MM.1S (cell line): ENCODE data around the gene IL18BP.

Source experiments
- CTCF ChIP-seq: fragments of 300-600 bp; sonication (generic); IDR thresholded peaks from 2 replicates; pipeline ENCODE4 v1.5.1; 2016; ENCODE audit warnings: antibody characterized with exemption, low read length, mixed read lengths
- EZH2 ChIP-seq: fragments of 300-600 bp; sonication (generic); optimal IDR thresholded peaks from 2 replicates; pipeline ENCODE3; 2017; ENCODE audit warnings: low read depth, mild to moderate bottlenecking, antibody characterized with exemption, low read length, mixed read lengths
- EZH2phosphoT487 ChIP-seq: fragments of 300-600 bp; sonication (generic); IDR thresholded peaks from 2 replicates; pipeline ENCODE4 v1.6.1; 2018; ENCODE audit warnings: antibody characterized with exemption, low read length

- TF ChIP-seq EZH2phosphoT487 (no peak), CTCF (no peak), EZH2 (no peak)
These were observed 11.2 kb upstream of the IL18BP start for GRCh38 chr11:71987521-71987920.
